ENCODE measurements around the gene CCNI2.

Gene CCNI2

DNA sequence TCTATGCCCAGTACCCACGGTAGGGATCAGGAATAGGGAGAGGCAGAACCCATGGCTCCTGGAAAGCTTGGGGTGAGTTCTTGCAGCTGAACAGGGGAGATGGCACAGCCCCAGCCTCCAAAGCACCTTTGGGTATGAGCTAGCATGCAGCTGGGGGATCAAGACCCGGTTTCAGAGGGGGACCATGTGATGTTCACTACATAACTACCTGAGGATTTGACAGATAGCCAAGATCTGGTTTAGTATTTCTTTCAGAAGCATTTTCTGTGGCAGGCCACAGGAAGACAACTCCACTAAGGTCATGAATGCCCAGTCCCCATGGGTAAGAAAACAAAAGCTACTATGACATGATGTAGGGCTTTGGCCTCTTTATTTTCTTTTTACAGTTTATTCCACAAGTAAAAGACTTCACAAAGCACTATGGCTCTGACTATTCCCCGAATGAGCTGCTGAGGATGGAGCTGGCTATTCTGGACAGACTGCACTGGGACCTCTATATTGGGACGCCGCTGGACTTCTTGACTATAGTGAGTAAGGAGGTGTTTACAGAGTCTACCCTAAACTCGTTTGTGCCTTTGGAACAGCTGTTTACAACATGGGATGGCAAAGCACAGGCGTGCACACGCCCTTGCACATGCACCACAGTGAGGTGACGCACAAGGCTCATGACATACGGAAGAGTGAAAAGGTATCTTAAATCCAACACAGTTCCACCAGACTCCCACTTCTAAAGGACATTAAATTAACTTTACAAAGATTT is 3.4 kb downstream of the CCNI2 start:
- DNase-seq = no peak

- no peak for DNase-seq
These were observed 4.2 kb downstream of the CCNI2 start for GRCh38 chr5:132751444-132751843.

GRCh38 chr5:132751971-132752580 is 4.8 kb downstream of the CCNI2 start:
- DNase-seq = no peak

DNA sequence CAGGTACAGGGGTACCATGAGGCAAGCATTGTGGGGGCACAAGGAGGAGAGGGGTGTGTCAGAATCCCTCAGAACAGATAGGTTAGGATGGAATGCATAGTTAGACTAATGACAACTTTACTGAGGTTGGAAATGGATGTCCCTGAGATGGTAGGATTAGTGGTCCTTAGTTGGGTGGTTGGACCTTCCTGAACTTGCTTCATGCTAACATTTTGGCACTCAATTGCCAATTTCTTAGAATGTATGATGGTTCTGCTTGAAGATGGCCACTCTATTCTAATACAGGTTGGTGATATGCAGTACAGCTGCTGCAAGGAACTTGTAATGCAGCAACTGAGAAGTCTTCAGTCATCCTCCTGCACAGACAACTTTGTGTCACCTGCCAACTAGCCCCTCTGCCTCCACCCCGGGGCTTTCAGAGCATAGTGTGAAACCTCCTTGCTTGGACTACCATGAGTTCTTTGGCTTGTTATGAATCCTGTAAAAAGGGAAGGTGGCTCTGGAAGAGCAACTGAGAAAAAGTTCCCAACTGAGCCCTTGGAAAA is 5.4 kb downstream of the CCNI2 start:
- no peak for DNase-seq

DNA sequence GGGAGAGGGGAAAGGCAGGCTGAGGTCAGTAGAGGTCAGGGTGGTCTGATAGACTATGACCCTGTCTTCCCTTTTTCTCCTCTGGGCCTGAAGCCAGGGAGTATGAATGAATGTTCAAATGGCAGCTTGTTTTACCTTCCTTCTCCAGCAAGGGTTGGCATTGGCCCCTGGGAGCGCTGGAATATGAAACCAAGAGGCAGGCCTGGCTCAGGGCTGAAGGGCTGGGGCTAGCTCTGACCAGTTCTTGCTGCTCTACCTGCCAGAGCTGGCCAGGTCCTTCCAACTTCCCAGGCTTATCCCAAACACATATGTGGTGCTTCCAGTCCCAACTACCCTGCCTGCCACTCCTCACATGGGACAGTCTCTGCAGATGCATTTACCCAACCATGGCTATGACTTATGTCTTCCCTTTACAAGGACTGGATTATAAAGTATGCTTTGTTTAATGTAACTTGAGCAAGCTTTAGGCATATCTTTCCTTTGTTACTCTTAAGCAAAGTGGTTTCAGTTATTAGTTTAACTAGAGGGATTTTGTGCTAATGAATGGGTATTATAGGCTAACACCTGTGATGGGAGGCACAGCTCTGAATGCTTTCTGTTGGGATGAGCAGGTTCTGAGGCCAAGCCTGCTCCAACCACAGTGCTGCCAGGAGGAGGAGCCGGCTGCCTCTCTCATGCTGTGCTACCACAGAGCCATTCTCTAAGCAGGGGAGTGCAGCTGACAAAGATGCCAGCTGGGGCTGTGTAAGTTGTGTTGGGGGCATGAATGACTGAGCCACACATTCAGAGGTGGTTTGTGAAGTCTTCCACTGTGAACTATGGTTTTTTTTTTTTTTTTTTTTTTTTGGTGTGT is 6.1 kb downstream of the CCNI2 start:
- DNase-seq = no peak

DNA sequence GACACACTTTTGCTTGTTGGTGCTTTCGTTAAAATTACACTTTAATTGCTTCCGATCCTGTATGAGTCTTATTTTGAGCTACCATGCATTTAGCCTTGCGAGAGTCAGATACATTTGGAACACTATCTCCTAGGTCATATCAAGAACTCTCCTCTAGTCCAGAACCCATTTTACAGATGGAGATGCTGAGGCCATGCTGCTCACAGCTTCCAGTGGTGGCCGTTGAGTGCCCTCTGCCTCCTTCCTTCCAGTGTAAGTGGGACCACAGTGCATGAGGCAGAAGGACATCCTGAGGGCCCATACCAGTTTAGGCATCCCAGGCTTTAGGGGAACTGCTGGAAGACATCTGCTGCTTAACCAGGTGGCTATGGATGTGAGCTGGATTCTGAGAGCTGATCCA is 6.9 kb downstream of the CCNI2 start:
- no peak for DNase-seq

GRCh38 chr5:132754947-132755346 is 7.7 kb downstream of the CCNI2 start:
- no peak for DNase-seq

DNA sequence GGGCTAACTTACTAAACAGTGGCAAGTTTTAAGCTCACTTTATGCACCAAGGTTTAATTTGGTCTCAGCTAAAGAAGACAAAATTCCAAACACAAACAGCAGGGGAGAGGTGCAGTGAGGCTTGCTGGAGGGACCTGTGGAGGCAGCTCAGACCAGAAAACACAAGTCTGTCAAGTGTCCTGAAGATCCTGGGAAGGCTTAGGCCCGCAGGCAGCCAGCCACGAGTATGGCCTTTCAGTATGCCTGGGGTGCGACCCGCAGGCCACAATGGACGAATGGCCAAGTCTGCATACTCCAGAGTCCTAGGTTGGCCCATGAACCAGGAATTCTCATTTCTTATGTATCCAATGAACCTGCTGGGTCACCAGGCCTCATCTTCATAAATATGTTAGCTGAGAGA is 9.3 kb downstream of the CCNI2 start:
- DNase-seq = no peak

GRCh38 chr5:132758451-132758850 is 11.2 kb downstream of the CCNI2 start:
- no peak for DNase-seq

DNA sequence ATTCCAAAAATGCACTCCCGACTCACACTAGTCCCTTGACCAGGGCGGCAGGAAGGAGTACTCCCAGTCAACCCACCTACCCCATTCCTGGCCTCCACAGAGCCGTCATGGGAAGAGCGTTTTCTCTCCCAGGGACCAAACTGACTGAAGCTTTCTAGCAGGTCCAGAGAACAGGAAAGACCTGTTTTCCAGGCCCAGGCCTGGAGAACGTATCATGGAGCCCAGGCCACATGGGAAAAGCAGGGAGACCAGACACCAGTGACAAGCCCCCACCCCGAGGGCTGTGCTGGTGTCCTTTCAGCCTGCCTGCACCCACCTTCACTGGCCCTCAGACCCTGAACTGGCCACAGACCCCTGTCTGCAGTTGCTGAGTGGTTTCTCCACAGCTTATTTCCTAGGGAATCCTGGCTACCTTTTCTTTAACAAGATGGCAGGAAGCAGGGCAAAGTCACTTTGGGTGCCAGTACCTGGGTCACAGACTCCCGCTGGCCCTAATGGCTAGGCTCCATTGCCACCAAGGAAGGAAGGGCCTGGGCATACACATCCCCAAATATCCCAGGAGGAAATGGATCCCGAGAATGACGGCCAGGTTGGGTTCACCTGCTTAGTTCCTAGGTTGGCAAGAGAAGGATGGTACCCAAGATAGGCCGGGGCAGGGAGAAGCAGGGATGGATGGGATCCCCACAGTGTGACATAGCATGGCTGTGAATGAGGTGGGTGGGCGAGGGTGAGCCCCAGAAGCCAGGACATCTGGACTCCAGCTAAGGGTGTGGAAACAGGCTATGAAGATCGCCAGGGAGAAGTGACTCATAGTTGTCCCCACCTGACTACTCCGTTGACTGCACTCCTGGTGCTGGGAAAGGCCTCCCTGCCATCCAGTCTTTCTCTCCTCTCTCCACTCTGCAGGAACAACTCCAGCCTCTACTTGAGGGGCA is 12.2 kb downstream of the CCNI2 start:
- DNase-seq = no peak

DNA sequence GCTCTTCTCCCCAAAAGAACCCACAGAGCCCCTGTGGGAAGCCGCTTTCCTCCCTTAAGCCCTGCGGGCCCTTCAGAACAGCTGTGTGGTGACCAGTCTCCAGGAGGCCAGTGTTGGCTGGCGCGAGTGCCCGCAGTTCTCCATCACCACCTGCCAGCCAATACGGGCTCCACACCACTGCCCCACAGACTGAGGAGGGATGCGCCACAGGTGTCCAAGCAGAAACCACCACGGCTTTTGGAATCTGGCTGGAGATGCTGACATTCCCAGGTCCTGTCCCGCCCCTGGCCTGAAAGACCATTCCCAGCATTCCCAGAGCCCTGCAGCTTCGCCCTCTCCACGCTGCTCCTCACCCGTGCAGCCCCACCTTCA is 12.8 kb downstream of the CCNI2 start:
- DNase-seq = no peak

DNA sequence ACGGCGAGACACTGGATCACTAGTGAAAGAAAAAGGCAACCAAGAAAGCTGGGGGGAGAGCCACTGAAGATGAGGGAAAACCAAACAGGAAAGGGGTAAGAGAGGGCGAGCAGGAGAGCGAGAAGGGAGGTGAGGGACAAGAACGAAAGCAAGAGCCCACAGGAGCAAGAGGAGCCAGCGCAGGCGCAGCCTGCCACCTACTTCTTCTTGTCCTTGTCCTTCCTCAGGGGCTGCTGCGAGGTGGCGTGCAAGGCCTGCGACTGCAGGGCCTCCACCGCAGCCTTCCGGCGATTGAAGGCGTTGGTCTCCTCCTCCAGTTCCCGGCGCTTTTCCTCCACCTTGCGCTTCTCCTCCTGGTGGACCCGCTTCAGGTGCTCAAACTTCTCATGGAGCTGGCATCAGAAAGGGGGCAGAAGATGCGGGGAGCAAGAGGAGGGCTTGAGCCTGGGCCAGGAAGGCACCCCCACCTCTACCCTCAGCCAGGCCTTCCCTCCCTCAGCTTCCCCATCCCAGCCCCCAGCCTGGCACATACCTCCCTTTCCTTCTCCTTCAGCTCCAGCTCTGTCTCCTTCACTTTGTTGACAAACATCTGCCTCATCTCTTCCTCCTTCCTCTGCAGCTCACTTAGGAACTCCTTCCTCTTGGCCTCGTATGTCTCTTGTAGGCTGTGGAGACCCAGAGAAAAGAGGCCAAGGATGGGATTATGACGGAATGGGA is 13.5 kb downstream of the CCNI2 start:
- no peak for DNase-seq

GRCh38 chr5:132761321-132762240 is 14.4 kb downstream of the CCNI2 start:
- DNase-seq = no peak

DNA sequence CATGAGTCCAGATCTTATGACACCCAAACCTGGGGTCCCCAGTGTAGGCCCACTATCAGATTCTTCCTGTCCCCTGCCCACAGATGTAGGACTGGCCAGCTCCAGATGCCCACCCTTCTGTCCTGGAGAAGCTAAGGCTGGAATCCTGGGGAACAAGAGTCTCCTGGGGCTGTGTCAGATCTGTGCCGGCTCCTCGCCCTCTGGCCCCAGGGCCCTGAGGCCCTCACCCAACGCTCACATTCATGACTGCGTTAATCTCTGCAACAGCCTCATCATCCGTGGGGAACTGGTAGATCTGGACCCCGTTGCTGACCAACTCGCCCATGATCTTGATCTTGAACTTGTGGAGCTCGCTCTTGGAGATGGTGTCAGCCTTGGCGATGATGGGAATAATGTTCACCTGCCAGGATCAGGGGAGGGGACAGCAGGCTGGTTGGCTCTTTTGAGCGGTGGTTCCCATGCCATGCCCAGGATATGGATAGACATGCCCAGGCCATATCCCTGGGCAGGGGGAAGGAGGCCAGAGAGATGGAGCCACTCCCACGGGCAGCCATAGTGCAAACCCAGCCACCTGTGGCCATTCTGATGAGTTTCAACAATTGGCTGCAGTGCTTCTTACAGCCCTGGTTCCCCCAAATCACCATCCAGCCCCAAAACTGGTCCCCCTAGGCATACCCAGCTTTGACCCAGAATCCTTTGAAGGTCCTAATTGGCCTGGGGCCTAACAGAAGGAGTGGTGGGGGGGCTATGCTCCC is 15.2 kb downstream of the CCNI2 start:
- no peak for DNase-seq

DNA sequence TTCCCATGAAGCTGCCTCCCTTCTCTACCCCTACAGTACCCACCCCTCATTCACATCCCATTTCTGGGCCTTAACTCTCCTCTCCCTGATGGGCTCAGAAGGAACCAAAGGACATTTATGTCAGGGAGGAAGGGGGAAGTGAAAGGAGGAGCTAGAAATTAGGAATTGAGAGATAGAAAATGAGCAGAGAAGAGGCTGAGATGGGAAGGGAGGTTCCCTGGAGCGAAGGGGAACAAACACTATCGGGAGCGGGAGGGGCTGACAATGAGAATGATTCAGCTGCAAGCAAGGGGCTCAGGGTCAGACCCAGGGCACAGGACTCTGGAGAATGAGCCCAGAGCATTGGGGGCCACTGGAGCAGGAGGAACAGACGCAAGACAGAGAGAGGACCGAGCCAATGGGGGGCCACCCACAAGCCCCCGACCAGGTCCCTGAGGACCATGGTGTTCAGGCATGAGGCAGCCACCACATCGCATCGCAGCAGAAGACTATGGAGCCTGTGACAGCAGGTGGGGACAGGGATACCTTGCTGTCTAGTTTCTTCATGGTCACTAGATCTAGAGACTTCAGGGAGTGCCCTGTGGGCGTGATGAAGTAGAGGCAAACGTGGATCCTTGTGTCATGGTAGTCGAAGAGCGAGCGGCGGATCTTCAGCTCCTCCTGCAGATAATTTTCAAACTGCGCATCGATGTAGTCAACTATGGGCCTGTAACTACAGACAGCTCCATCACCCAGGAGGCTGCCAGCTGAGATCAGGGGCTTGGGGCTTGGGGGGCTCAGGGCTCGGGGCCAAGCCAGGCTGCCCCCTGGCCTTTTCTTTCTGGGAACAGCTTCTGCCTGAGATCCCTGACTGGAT is 16.2 kb downstream of the CCNI2 start:
- no peak for DNase-seq

- no peak for DNase-seq
These were observed 16.8 kb downstream of the CCNI2 start for GRCh38 chr5:132764051-132764450.

- no peak for DNase-seq
These were observed 17.5 kb downstream of the CCNI2 start for GRCh38 chr5:132764671-132765238.

GRCh38 chr5:132765311-132766019 is 18.2 kb downstream of the CCNI2 start:
- DNase-seq = no peak
